G401.6 (cell line): ENCODE results near the gene OPN1MW.
"Not testable (repeated sequence)": the region's sequence is repeated elsewhere in the genome, so short reads cannot be mapped to it uniquely, and the experiment has no call there.

Experiments used
- FAIRE-seq: peaks from 2 replicates; lab custom pipeline; 2012; peaks lifted over from hg19 to GRCh38; lab: Jason Lieb, UNC

Gene OPN1MW

DNA sequence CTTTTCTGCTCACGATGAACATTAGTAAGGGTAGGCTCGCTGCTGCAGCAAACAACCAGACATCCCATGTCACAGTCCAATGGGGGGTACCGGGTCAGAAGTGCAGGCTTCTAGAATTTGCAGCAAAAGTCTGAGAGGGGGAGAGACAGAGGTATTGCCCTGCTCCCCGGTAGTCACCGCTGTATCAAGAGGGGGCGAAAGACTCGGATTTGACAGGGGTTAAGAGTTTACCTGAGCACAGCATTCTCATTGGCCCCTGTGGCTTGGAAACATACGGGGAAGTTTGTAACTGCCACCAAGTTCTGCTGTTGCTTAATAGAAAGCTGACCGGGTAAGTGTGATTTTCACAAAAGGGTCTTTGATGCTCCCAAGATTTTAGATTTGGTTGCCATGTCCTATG is 28.7 kb downstream of the OPN1MW start:
- FAIRE-seq = not testable (repeated sequence)

DNA sequence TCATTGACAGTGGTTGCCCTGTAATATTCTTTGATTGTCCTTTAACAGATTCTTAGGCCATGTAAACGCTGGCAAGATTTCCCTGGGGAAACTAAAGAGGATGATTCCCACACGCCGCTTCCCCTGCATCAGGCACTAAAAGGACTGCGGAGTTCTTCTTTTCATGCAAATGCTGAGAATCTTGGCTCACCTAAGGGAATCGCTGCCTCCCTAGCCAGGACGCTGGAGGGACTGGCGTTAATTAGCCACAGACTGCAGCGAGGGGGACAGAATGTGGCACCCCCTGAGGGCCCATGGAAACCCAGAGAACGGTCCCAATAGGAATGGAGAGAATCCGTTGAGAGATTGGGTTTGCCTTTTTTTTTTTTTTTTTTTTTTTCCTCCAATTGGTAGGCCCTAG is 29.1 kb downstream of the OPN1MW start:
- FAIRE-seq = not testable (repeated sequence)

DNA sequence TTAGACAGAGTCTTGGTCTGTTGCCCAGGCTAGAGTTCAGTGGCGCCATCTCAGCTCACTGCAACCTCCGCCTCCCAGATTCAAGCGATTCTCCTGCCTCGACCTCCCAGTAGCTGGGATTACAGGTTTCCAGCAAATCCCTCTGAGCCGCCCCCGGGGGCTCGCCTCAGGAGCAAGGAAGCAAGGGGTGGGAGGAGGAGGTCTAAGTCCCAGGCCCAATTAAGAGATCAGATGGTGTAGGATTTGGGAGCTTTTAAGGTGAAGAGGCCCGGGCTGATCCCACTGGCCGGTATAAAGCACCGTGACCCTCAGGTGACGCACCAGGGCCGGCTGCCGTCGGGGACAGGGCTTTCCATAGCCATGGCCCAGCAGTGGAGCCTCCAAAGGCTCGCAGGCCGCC is 37.1 kb downstream of the OPN1MW start, which contains the start of gene OPN1MW2:
OPN1MW2 (plus strand) TSS at position 301 of the 400 bp plus-strand sequence; CDS start at position 361, 60 bp downstream.
- not testable (repeated sequence) for FAIRE-seq

DNA sequence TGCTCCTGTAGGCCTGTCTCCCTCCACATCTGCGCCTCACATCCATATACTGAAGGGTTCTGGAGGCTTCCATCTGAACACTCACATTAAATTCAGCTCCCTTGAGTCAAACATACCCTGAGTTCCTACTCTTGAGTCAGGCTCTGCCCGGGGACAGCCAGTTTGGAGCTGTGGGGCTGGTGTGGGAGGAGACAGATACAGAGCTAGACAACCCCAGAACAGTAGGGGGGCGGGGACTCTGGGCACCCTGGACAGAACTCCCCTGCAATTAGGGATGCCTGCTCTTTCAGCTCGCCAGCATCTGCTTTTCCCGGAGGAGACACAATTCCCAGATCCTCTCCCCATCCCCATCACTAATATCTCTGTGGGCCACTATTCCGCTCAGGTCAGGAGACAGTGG is 42.9 kb downstream of the OPN1MW start:
- not testable (repeated sequence) for FAIRE-seq

DNA sequence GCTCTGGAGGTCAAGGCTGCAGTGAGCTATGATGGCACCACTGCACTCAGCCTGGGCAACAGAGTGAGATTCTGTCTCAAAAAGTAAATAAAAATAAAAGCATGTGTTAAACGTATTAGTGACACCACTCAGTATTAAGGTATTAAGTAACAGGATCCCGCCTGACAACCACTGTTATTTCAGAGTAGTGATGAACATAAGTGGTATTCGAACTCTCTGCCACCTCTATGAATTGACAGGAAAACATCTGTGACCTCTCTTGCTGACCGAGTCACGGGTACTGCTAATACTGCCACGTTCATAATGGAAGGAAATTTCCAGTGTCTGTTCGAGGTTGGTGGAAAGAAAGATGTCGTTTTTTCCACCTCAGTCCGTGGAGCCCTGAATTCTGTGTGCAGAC is 44.3 kb downstream of the OPN1MW start:
- not testable (repeated sequence) for FAIRE-seq

DNA sequence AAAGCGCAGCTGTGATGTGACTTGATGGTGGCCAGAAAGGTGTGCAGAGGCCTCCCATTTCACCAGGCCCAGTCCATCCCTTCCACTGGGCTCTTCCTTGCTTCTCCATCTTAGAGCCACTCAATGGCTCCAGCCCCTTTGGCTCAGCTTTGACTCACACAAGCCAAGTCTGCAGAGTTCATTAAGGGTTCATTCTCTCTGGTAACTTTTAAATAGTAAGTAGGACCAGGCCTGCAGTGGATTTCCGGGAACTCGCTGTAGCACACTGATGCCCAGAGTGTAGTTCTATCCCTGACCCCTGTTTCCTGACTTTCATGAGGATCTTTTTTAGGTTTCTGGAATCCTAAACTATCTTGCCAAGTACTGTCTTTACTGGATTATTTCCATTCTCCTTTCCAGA is 49.0 kb downstream of the OPN1MW start:
- not testable (repeated sequence) for FAIRE-seq

DNA sequence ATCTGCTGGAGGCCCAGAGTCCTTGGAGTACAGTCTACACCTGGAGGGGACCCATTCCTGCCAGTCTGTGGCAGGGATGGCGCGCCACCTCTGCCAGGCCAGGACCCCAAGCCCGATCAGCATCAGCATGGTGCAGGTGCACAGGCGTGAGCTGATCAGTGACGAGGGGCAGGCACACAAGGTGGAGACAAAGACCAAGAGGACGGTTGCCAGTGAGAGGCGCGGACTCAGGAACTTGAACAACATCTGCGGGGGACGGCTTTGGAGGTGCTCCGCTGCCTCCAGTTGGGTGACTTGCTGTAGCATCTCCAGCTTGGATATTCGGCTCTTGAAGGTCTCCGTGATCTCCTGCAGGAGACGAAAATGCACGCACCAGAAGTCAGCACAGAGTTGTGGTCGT is 51.2 kb downstream of the OPN1MW start:
- not testable (repeated sequence) for FAIRE-seq

DNA sequence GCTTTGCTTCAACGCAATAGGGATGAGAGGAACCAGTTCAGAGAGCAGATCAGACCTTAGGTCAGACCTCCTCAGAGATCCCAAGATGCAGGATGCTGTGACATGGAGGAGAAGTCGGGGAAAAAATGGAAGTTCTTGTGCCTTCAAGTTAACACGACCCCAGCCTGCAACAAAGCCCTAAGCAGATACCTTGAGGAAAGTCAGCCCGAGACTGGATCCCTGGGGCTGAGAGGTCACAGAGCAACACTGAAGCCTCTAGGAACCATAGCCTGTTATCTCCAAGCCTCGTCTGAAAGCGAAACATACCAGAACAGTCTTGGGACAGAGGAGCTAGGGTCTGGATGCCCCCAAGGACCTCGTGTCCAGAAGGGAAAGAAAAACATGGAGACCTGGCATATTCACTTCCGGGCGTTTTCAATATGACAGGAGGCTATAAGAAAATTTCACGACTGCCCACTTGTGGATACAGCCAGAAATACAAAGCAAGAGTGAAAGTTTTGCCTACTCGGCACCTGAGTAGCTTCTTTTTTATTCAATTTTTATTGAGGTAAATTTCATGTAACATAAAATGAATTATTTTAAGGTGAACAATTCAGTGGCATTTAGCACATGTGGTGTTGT is 56.7 kb downstream of the OPN1MW start:
- not testable (repeated sequence) for FAIRE-seq

DNA sequence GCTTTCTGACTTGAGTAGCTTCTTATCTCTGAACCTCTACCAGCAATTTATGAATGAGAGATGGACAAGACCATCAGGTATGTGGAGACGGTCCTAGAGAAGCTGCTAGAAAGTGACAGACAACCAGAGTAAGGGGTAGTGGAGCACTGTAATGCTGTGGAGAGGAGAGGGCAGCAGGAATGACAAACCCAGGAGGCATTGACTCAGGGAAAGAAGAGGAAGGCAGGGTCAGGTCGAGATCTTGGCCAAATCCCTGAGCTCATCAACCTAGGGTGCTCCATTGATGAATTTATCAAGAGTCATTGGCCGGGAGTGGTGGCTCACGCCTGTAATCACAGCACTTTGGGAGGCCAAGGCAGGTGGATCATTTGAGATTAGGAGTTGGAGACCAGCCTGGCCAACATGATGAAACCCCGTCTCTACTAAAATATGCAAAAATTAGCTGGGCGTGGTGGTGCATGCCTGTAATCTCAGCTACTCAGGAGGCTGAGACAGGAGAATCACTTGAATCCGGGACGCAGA is 57.6 kb downstream of the OPN1MW start:
- not testable (repeated sequence) for FAIRE-seq
